ENCODE data around the gene ARHGAP4. TPM values are rescaled to one million over a fixed set of nuclear protein-coding genes. Genes with fewer than 3 reads are reported as not detected.
A peak's percentile ranks its signal among the peaks of the same experiment; 100 is the strongest.

Gene ARHGAP4
- total RNA-seq, 1 donor from 2014 or later: 14.4 TPM

- DNase-seq: no peak
Measured at GRCh38 chrX:153945956-153946943, 20.2 kb upstream of the ARHGAP4 start.

GRCh38 chrX:153944800-153945150 lies 18.7 kb upstream of the ARHGAP4 start:
- no peak for DNase-seq

- no peak for DNase-seq
Measured at GRCh38 chrX:153944140-153944799, 18.2 kb upstream of the ARHGAP4 start, which contains the start of gene RENBP. TSS of gene RENBP (minus strand) at chrX:153944643. CDS start at chrX:153944610, 33 bp downstream.

GRCh38 chrX:153941336-153942252 lies 15.5 kb upstream of the ARHGAP4 start:
- no peak for DNase-seq

- DNase-seq: no peak
Measured at GRCh38 chrX:153939573-153939972, 13.5 kb upstream of the ARHGAP4 start.

- DNase-seq: no peak
Measured at GRCh38 chrX:153938226-153938786, 12.2 kb upstream of the ARHGAP4 start.

GRCh38 chrX:153937056-153937455 lies 11.0 kb upstream of the ARHGAP4 start:
- no peak for DNase-seq

GRCh38 chrX:153935326-153935851 lies 9.3 kb upstream of the ARHGAP4 start:
- no peak for DNase-seq

GRCh38 chrX:153934762-153935325 lies 8.8 kb upstream of the ARHGAP4 start, which contains the start of gene NAA10:
TSS of gene NAA10 (minus strand) at chrX:153935037. CDS start at chrX:153934904, 133 bp downstream.
- no peak for DNase-seq

- DNase-seq: no peak
Measured at GRCh38 chrX:153934148-153934761, 8.2 kb upstream of the ARHGAP4 start.

GRCh38 chrX:153933748-153934147 lies 7.7 kb upstream of the ARHGAP4 start:
- no peak for DNase-seq

- no peak for DNase-seq
Measured at GRCh38 chrX:153932220-153932915, 6.3 kb upstream of the ARHGAP4 start.

- DNase-seq: no peak
Measured at GRCh38 chrX:153931748-153932147, 5.7 kb upstream of the ARHGAP4 start.

- DNase-seq: no peak
Measured at GRCh38 chrX:153931151-153931550, 5.1 kb upstream of the ARHGAP4 start.

- DNase-seq: no peak
Measured at GRCh38 chrX:153930011-153930910, 4.2 kb upstream of the ARHGAP4 start.

GRCh38 chrX:153929576-153929975 lies 3.5 kb upstream of the ARHGAP4 start:
- no peak for DNase-seq

- DNase-seq: no peak
Measured at GRCh38 chrX:153928846-153929245, 2.8 kb upstream of the ARHGAP4 start.

GRCh38 chrX:153927922-153928760 lies 2.1 kb upstream of the ARHGAP4 start:
- DNase-seq: peak; percentile 93
